ENCODE measurements around the gene RNASEH2B. TPM values are rescaled to one million over a fixed set of nuclear protein-coding genes. Genes with fewer than 3 reads are reported as not detected.
A peak's percentile ranks its signal among the peaks of the same experiment; 100 is the strongest.

The RNASEH2B gene
- total and polyA plus RNA-seq, 4 donors: 7.8 to 44.1 (median 9.3) TPM

GRCh38 chr13:50979187-50979586 is 69.6 kb downstream of the RNASEH2B start:
- peaks cover 0 to 3% (median 0%) of the 10 kb centered on the region in 4 donors for H3K4me1 ChIP-seq (ENCODE audit: control insufficient read depth in 4 of 4, insufficient read depth in 4 of 4, low read length in 3 of 4)
- H3K9ac ChIP-seq (ENCODE audit: low read depth in 1 of 2, low read length in 2 of 2): no peak overlapping the region
- H3K27ac ChIP-seq (ENCODE audit: low read depth in 1 of 2, low read length in 2 of 2): no peak overlapping the region
- no peaks in the 10 kb centered on the region for H3K36me3 ChIP-seq (ENCODE audit: control insufficient read depth in 4 of 4, insufficient read depth in 3 of 4, low read depth in 1 of 4, low read length in 3 of 4)
- TF ChIP-seq, protein P1, sequence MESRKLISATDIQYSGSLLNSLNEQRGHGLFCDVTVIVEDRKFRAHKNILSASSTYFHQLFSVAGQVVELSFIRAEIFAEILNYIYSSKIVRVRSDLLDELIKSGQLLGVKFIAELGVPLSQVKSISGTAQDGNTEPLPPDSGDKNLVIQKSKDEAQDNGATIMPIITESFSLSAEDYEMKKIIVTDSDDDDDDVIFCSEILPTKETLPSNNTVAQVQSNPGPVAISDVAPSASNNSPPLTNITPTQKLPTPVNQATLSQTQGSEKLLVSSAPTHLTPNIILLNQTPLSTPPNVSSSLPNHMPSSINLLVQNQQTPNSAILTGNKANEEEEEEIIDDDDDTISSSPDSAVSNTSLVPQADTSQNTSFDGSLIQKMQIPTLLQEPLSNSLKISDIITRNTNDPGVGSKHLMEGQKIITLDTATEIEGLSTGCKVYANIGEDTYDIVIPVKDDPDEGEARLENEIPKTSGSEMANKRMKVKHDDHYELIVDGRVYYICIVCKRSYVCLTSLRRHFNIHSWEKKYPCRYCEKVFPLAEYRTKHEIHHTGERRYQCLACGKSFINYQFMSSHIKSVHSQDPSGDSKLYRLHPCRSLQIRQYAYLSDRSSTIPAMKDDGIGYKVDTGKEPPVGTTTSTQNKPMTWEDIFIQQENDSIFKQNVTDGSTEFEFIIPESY (IDR thresholded peaks at IDR 0.05): no peak
- no peak for TF ChIP-seq ATF3 (IDR thresholded peaks at IDR 0.05)
- TF ChIP-seq HNF4A (conservative IDR thresholded peaks at IDR 0.05): peak in 1 of 2 donors; percentile 16
- no peak for TF ChIP-seq FOXA1 (IDR thresholded peaks at IDR 0.05)
- no peak for TF ChIP-seq GABPA (IDR thresholded peaks at IDR 0.05 in 1 of 2, conservative IDR thresholded peaks at IDR 0.05 in 1 of 2)
- no peak for TF ChIP-seq RAD21 (IDR thresholded peaks at IDR 0.05)
- no peaks in the 10 kb centered on the region for H3K9me3 ChIP-seq (ENCODE audit: control insufficient read depth in 4 of 4, low read length in 3 of 4)
- no peak for DNase-seq (ENCODE audit: low spot score)
- H3K27me3 ChIP-seq (ENCODE audit: control insufficient read depth in 4 of 4, insufficient read depth in 4 of 4, low read length in 3 of 4): no peaks in the 10 kb centered on the region
- H3K4me3 ChIP-seq (ENCODE audit: low read depth in 1 of 3, low read length in 3 of 3): no peak overlapping the region

GRCh38 chr13:50981686-50982085 is 72.1 kb downstream of the RNASEH2B start:
- 91% methylated on average over 4 of the region's 4 CpGs for WGBS
- H3K36me3 ChIP-seq (ENCODE audit: control insufficient read depth in 4 of 4, insufficient read depth in 3 of 4, low read depth in 1 of 4, low read length in 3 of 4): no peaks in the 10 kb centered on the region
- no peak overlapping the region for H3K4me3 ChIP-seq (ENCODE audit: low read depth in 1 of 3, low read length in 3 of 3)
- H3K27me3 ChIP-seq (ENCODE audit: control insufficient read depth in 4 of 4, insufficient read depth in 4 of 4, low read length in 3 of 4): no peaks in the 10 kb centered on the region
- no peaks in the 10 kb centered on the region for H3K9me3 ChIP-seq (ENCODE audit: control insufficient read depth in 4 of 4, low read length in 3 of 4)
- H3K4me1 ChIP-seq (ENCODE audit: control insufficient read depth in 4 of 4, insufficient read depth in 4 of 4, low read length in 3 of 4): peaks cover 0 to 3% (median 0%) of the 10 kb centered on the region in 4 donors
- H3K27ac ChIP-seq (ENCODE audit: low read depth in 1 of 2, low read length in 2 of 2): no peak overlapping the region
- no peak overlapping the region for H3K9ac ChIP-seq (ENCODE audit: low read depth in 1 of 2, low read length in 2 of 2)
- TF ChIP-seq RXRA (IDR thresholded peaks at IDR 0.05) (no peak), HNF4A (conservative IDR thresholded peaks at IDR 0.05) (no peak), GABPA (IDR thresholded peaks at IDR 0.05 in 1 of 2, conservative IDR thresholded peaks at IDR 0.05 in 1 of 2) (no peak)
- TF ChIP-seq, protein P1 (IDR thresholded peaks at IDR 0.05): no peak
- TF ChIP-seq, protein P2, sequence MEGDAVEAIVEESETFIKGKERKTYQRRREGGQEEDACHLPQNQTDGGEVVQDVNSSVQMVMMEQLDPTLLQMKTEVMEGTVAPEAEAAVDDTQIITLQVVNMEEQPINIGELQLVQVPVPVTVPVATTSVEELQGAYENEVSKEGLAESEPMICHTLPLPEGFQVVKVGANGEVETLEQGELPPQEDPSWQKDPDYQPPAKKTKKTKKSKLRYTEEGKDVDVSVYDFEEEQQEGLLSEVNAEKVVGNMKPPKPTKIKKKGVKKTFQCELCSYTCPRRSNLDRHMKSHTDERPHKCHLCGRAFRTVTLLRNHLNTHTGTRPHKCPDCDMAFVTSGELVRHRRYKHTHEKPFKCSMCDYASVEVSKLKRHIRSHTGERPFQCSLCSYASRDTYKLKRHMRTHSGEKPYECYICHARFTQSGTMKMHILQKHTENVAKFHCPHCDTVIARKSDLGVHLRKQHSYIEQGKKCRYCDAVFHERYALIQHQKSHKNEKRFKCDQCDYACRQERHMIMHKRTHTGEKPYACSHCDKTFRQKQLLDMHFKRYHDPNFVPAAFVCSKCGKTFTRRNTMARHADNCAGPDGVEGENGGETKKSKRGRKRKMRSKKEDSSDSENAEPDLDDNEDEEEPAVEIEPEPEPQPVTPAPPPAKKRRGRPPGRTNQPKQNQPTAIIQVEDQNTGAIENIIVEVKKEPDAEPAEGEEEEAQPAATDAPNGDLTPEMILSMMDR (IDR thresholded peaks at IDR 0.05; ENCODE audit: low read depth, low read length, missing input control): no peak
- DNase-seq (ENCODE audit: low spot score): no peak

DNA sequence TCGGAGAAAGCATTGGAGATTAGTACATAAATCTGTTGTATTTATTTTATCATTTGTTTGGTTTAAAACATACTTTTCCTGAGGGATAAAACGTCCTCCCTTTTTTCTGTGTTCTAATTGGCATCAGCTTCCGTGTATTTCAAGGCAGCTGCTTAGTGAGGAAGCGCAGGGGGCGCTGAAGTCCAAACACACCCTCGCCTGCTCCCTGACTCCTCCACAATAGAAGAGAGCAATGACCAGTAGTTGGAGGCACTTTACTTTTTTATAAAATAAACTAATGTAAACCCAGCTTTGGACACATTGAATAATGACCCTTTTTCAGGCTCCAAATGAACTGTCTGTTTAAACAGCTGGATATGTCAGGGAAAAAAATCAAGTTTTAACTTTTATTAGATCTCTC is 79.9 kb downstream of the RNASEH2B start:
- Histone ChIP-seq H3K4me1 (ENCODE audit: control insufficient read depth in 4 of 4, insufficient read depth in 4 of 4, low read length in 3 of 4) (no peaks in the 10 kb centered on the region), H3K9ac (ENCODE audit: low read depth in 1 of 2, low read length in 2 of 2) (no peak overlapping the region), H3K9me3 (ENCODE audit: control insufficient read depth in 4 of 4, low read length in 3 of 4) (no peaks in the 10 kb centered on the region), H3K4me3 (ENCODE audit: low read depth in 1 of 3, low read length in 3 of 3) (no peak overlapping the region), H3K36me3 (ENCODE audit: control insufficient read depth in 4 of 4, insufficient read depth in 3 of 4, low read depth in 1 of 4, low read length in 3 of 4) (no peaks in the 10 kb centered on the region), H3K27me3 (ENCODE audit: control insufficient read depth in 4 of 4, insufficient read depth in 4 of 4, low read length in 3 of 4) (no peaks in the 10 kb centered on the region), H3K27ac (ENCODE audit: low read depth in 1 of 2, low read length in 2 of 2) (no peak overlapping the region)
- WGBS: 27% methylated on average over 6 of the region's 6 CpGs
- no peak for DNase-seq (ENCODE audit: low spot score)
- TF ChIP-seq GABPA (IDR thresholded peaks at IDR 0.05 in 1 of 2, conservative IDR thresholded peaks at IDR 0.05 in 1 of 2): no peak
- peak; percentile 35 to 48 for TF ChIP-seq RAD21 (IDR thresholded peaks at IDR 0.05)
- TF ChIP-seq NR2F2 (IDR thresholded peaks at IDR 0.05): peak; percentile 12
- TF ChIP-seq TAF1 (conservative IDR thresholded peaks at IDR 0.05): no peak
- TF ChIP-seq RXRA (IDR thresholded peaks at IDR 0.05): peak; percentile 50 to 52
